SU-DHL-6 (cell line): ENCODE measurements around the gene URM1.
"Not testable (repeated sequence)": the region's sequence is repeated elsewhere in the genome, so short reads cannot be mapped to it uniquely, and the experiment has no call there.

Source experiments
- H2AFZ ChIP-seq: fragments of 200-600 bp; sonication (generic); 2 replicates; pipeline ENCODE4 v1.6.1; 2014; ENCODE audit warnings: low read depth, mild to moderate bottlenecking, moderate library complexity, mixed read lengths, antibody characterized with exemption, low read length; ENCODE audit not compliant: severe bottlenecking
- H3F3A ChIP-seq: fragments of 200-600 bp; shearing (Covaris generic); 2 replicates; pipeline ENCODE4 v1.6.0; 2016; ENCODE audit warnings: antibody characterized with exemption, mild to moderate bottlenecking; ENCODE audit not compliant: insufficient read depth
- H3K27ac ChIP-seq: fragments of 200-600 bp; sonication (generic); 2 replicates; pipeline ENCODE4 v1.5.1; 2016; ENCODE audit warnings: low read depth, mild to moderate bottlenecking, low read length, moderate library complexity, mixed read lengths
- H3K27me3 ChIP-seq: fragments of 200-600 bp; sonication (generic), shearing (Covaris generic); 2 replicates; pipeline ENCODE4 v1.6.0; 2014; ENCODE audit warnings: mild to moderate bottlenecking, low read length
- H3K36me3 ChIP-seq: fragments of 200-600 bp; sonication (generic); 2 replicates; pipeline ENCODE4 v1.6.1; 2014; ENCODE audit warnings: mild to moderate bottlenecking, low read length, mixed read lengths
- H3K4me2 ChIP-seq: fragments of 300-600, 200-600 bp; shearing (Covaris generic), sonication (generic); 2 replicates; pipeline ENCODE4 v1.6.0; 2014; ENCODE audit warnings: low read length, low read depth, mild to moderate bottlenecking; ENCODE audit not compliant: poor library complexity, severe bottlenecking
- H3K4me3 ChIP-seq: fragments of 200-600 bp; sonication (generic); 2 replicates; pipeline ENCODE4 v1.5.1; 2014; ENCODE audit warnings: antibody characterized with exemption, low read length, mild to moderate bottlenecking, mixed read lengths; ENCODE audit not compliant: insufficient read depth, poor library complexity, severe bottlenecking
- H3K79me2 ChIP-seq: fragments of 200-600 bp; sonication (generic); 2 replicates; pipeline ENCODE4 v1.6.1; 2014; ENCODE audit warnings: mild to moderate bottlenecking, low read length, moderate library complexity; ENCODE audit not compliant: insufficient read depth
- H3K9ac ChIP-seq: fragments of 200-600 bp; sonication (generic); 2 replicates; pipeline ENCODE4 v1.7.0; 2014; ENCODE audit warnings: mild to moderate bottlenecking, low read length
- H3K9me2 ChIP-seq: fragments of 200-600 bp; sonication (generic); replicated peaks from 2 replicates; pipeline ENCODE4 v1.6.1; 2014; ENCODE audit warnings: low read length; ENCODE audit not compliant: insufficient read depth
- H3K9me3 ChIP-seq: fragments of 200-600 bp; sonication (generic); 2 replicates; pipeline ENCODE4 v1.6.1; 2014; ENCODE audit warnings: low read length, mixed read lengths; ENCODE audit not compliant: insufficient read depth
- H4K20me1 ChIP-seq: fragments of 200-600 bp; sonication (generic); 2 replicates; pipeline ENCODE4 v1.6.1; 2014; ENCODE audit warnings: low read depth, mild to moderate bottlenecking, antibody characterized with exemption, low read length, moderate library complexity, mixed read lengths
- EZH2phosphoT487 ChIP-seq: fragments of 200-600 bp; sonication (generic), shearing (Covaris generic); conservative IDR thresholded peaks from 2 replicates; pipeline ENCODE4 v1.6.1; 2018; ENCODE audit warnings: mild to moderate bottlenecking, antibody characterized with exemption, low read length, moderate library complexity, mixed read lengths
- TF ChIP-seq, protein P1 (sequence below): fragments of 200-600 bp; sonication (generic); IDR thresholded peaks from one replicate; pipeline ENCODE4 v1.5.1; 2017; ENCODE audit warnings: antibody characterized with exemption, mild to moderate bottlenecking, low read length, moderate library complexity; ENCODE audit not compliant: insufficient read depth, poor library complexity, severe bottlenecking

Gene URM1

DNA sequence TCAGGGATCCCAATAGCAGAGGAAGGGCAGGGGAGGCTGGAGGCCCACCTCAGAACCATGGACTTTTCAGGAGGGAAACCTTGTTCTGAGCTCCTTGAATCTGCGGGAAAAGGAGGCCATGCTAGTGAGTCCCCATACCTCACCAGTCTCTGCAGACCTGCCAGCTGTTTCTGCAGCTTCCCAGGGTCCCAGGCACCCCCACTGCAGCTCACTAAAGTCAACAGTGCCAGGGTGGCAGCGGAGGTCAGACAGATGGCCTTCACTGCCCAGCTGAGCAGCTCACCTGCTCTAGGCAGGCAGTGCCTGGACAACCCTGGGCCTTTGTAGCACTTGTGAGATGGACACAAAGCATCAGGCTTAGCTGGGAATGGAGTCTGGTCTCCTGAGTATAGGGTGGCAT is 35.3 kb upstream of the URM1 start:
- Histone ChIP-seq H2AFZ (no peak overlapping the region), H3K4me2 (no peak overlapping the region), H4K20me1 (no peaks in the 10 kb centered on the region), H3K9me3 (no peaks in the 10 kb centered on the region), H3K36me3 (no peaks in the 10 kb centered on the region), H3K9ac (no peak overlapping the region), H3K4me3 (no peak overlapping the region), H3K27ac (no peak overlapping the region), H3K9me2 (no peaks in the 10 kb centered on the region), H3K79me2 (no peaks in the 10 kb centered on the region), H3F3A (peaks cover 7% of the 10 kb centered on the region; the same call in 1 of the 2 replicates), H3K27me3 (no peaks in the 10 kb centered on the region)
- TF ChIP-seq EZH2phosphoT487: no peak
- TF ChIP-seq, protein P1, sequence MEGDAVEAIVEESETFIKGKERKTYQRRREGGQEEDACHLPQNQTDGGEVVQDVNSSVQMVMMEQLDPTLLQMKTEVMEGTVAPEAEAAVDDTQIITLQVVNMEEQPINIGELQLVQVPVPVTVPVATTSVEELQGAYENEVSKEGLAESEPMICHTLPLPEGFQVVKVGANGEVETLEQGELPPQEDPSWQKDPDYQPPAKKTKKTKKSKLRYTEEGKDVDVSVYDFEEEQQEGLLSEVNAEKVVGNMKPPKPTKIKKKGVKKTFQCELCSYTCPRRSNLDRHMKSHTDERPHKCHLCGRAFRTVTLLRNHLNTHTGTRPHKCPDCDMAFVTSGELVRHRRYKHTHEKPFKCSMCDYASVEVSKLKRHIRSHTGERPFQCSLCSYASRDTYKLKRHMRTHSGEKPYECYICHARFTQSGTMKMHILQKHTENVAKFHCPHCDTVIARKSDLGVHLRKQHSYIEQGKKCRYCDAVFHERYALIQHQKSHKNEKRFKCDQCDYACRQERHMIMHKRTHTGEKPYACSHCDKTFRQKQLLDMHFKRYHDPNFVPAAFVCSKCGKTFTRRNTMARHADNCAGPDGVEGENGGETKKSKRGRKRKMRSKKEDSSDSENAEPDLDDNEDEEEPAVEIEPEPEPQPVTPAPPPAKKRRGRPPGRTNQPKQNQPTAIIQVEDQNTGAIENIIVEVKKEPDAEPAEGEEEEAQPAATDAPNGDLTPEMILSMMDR: no peak

GRCh38 chr9:128337936-128338335 is 33.2 kb upstream of the URM1 start:
- H3K9me2 ChIP-seq: no peaks in the 10 kb centered on the region
- no peaks in the 10 kb centered on the region for H3K27me3 ChIP-seq
- no peak overlapping the region for H3K27ac ChIP-seq
- H2AFZ ChIP-seq: no peak overlapping the region
- TF ChIP-seq, protein P1: no peak
- TF ChIP-seq EZH2phosphoT487: no peak
- H3K36me3 ChIP-seq: no peaks in the 10 kb centered on the region
- H3K79me2 ChIP-seq: no peaks in the 10 kb centered on the region
- no peak overlapping the region for H3K4me2 ChIP-seq
- no peaks in the 10 kb centered on the region for H4K20me1 ChIP-seq
- H3K4me3 ChIP-seq: no peak overlapping the region
- H3K9ac ChIP-seq: no peak overlapping the region
- no peaks in the 10 kb centered on the region for H3K9me3 ChIP-seq
- peaks cover 7% of the 10 kb centered on the region; the same call in 1 of the 2 replicates for H3F3A ChIP-seq

DNA sequence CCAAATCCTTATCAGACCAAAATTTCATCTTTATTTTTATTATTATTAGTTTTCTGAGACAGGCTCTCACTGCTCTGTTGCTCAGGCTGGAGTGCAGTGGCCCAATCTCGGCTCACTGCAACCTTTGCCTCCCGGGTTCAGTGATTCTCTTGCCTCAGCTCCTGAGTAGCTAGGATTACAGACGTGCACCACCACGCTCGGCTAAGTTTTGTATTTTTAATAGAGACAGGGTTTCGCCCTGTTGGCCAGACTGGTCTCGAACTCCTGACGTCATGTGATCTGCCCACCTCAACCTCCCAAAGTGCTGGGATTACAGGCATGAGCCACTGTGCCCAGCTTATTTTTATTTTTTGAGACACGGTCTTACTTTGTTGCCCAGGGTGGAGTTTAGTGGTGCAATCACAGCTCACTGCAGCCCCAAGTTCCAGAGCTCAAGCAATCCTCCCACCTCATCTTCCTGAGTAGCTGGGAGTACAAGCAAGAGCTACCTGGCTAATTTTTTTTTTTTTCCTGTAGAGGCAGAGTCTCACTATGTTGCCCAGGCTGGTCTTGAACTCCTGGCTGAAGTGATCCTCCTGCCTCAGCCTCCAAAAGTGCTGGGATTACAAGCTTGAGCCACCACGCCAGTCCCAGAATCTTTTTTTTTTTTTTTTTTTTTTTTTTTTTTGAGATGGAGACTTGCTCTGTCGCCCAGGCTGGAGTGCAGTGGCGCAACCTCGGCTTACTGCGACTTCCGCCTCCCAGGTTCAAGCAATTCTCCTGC is 32.1 kb upstream of the URM1 start:
- H3K27ac ChIP-seq, H3K27me3 ChIP-seq, H3F3A ChIP-seq, H3K36me3 ChIP-seq, H3K4me3 ChIP-seq, H3K9me3 ChIP-seq, H4K20me1 ChIP-seq, H3K9me2 ChIP-seq, H3K79me2 ChIP-seq, H3K9ac ChIP-seq: not testable (repeated sequence)
- Histone ChIP-seq H3K4me2 (peak overlapping the region; percentile 51), H2AFZ (peak overlapping the region; percentile 81)
